ENCODE data around the gene DCAF15. TPM values are rescaled to one million over a fixed set of nuclear protein-coding genes. Genes with fewer than 3 reads are reported as not detected.
A peak's percentile ranks its signal among the peaks of the same experiment; 100 is the strongest.

DCAF15 gene
- total and polyA plus RNA-seq, 8 donors, result 7.8 to 50.7 (median 12.3) TPM

- DNase-seq (peak in 1 of 6 donors; percentile 68), FAIRE-seq (no peak), ATAC-seq (no peak)
- H3K4me1 ChIP-seq, result no peaks in the 10 kb centered on the region
- peaks cover 0 to 8% (median 0%) of the 10 kb centered on the region in 3 donors for H3K36me3 ChIP-seq
- WGBS, 2 donors, result 90% methylated on average over 16 to 17 of the region's 17 CpGs
- H3K27ac ChIP-seq, result no peak overlapping the region
- H3K9me3 ChIP-seq, result no peaks in the 10 kb centered on the region
- H3K27me3 ChIP-seq, result no peaks in the 10 kb centered on the region
- no peak overlapping the region for H3K4me3 ChIP-seq
- no peak for TF ChIP-seq CTCF (IDR thresholded peaks at IDR 0.05)
- intact Hi-C loops (cut with DNase I), result no loop called here
These were observed 21.9 kb upstream of the DCAF15 start for GRCh38 chr19:13930402-13930801.

GRCh38 chr19:13931391-13932148 lies 20.7 kb upstream of the DCAF15 start:
- ATAC-seq, result peak in 1 of 4 donors; percentile 3
- H3K9me3 ChIP-seq, result no peaks in the 10 kb centered on the region
- no peak overlapping the region for H3K4me3 ChIP-seq
- 84 to 87% methylated on average over 29 to 30 of the region's 30 CpGs for WGBS, 2 donors
- no peak for FAIRE-seq
- peak in 1 of 6 donors; percentile 65 for DNase-seq
- peaks cover 0 to 8% (median 0%) of the 10 kb centered on the region in 3 donors for H3K36me3 ChIP-seq
- no peak overlapping the region for H3K27ac ChIP-seq
- no peaks in the 10 kb centered on the region for H3K27me3 ChIP-seq
- H3K4me1 ChIP-seq, result no peaks in the 10 kb centered on the region
- no peak for TF ChIP-seq CTCF (IDR thresholded peaks at IDR 0.05)
- intact Hi-C loops (cut with DNase I), result no loop called here

- no peak for FAIRE-seq
- intact Hi-C loops (cut with DNase I), result no loop called here
- Histone ChIP-seq H3K9me3 (no peaks in the 10 kb centered on the region), H3K4me1 (no peaks in the 10 kb centered on the region), H3K27ac (no peak overlapping the region), H3K36me3 (peaks cover 0 to 3% (median 0%) of the 10 kb centered on the region in 3 donors), H3K4me3 (no peak overlapping the region), H3K27me3 (no peaks in the 10 kb centered on the region)
- DNase-seq, result no peak
- no peak for ATAC-seq
- TF ChIP-seq CTCF (IDR thresholded peaks at IDR 0.05), result no peak
- 82 to 86% methylated on average over 6 of the region's 6 CpGs for WGBS, 2 donors
These were observed 20.1 kb upstream of the DCAF15 start for GRCh38 chr19:13932149-13932637.

GRCh38 chr19:13932911-13933393 lies 19.4 kb upstream of the DCAF15 start:
- no peak for TF ChIP-seq CTCF (IDR thresholded peaks at IDR 0.05)
- Histone ChIP-seq H3K36me3 (no peaks in the 10 kb centered on the region), H3K4me1 (no peaks in the 10 kb centered on the region), H3K4me3 (no peak overlapping the region), H3K27me3 (no peaks in the 10 kb centered on the region), H3K27ac (no peak overlapping the region), H3K9me3 (no peaks in the 10 kb centered on the region)
- ATAC-seq (peak in 1 of 4 donors; percentile 5), FAIRE-seq (no peak), DNase-seq (peak in 2 of 6 donors; percentile 55 to 69)
- WGBS, 2 donors, result 70 to 77% methylated on average over 42 of the region's 42 CpGs
- intact Hi-C loops (cut with DNase I), result no loop called here

GRCh38 chr19:13934785-13935109 lies 17.6 kb upstream of the DCAF15 start:
- Histone ChIP-seq H3K27ac (no peak overlapping the region), H3K4me3 (no peak overlapping the region), H3K4me1 (no peaks in the 10 kb centered on the region), H3K36me3 (no peaks in the 10 kb centered on the region), H3K27me3 (no peaks in the 10 kb centered on the region), H3K9me3 (no peaks in the 10 kb centered on the region)
- WGBS, 2 donors, result 76 to 92% methylated on average over 2 of the region's 2 CpGs
- no peak for DNase-seq
- no peak for ATAC-seq
- intact Hi-C loops (cut with DNase I), result no loop called here
- no peak for TF ChIP-seq CTCF (IDR thresholded peaks at IDR 0.05)
- no peak for FAIRE-seq

Measured in pancreas (tissue), 10 donors.